GM19099 (cell line): ENCODE measurements around the gene NOTCH4.

ENCODE experiments used
- POLR2A ChIP-seq: IDR thresholded peaks from 3 replicates; pipeline ENCODE4 v1.6.1; 2011; ENCODE audit warnings: low read depth; ENCODE audit not compliant: insufficient read length; ENCODE audit errors: extremely low read depth

Gene NOTCH4

DNA sequence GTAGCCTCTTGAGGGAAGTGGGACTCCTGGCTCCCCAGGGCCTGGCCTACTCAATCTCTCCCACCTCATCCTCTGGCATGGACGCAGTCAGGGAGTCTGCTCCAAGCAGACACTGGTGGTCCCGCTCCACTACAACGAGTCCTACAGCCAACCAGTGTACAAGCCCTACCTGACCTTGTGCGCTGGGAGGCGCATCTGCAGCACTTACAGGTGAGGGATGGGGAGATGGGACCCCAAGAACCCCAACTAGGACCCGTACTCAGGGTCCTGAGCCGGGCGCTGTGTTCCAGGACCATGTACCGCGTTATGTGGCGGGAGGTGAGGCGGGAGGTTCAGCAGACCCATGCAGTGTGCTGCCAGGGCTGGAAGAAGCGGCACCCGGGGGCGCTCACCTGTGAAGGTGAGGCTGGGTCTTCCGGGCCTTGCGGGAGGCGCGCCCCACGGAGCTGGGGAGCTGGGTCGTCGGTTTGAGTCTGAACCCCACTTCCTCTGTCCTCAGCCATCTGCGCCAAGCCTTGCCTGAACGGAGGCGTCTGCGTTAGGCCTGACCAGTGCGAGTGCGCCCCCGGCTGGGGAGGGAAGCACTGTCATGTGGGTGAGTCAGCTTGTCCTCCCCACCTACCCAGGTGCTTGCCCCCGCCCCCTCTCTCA lies 57.3 kb downstream of the NOTCH4 start:
- TF ChIP-seq POLR2A = no peak

DNA sequence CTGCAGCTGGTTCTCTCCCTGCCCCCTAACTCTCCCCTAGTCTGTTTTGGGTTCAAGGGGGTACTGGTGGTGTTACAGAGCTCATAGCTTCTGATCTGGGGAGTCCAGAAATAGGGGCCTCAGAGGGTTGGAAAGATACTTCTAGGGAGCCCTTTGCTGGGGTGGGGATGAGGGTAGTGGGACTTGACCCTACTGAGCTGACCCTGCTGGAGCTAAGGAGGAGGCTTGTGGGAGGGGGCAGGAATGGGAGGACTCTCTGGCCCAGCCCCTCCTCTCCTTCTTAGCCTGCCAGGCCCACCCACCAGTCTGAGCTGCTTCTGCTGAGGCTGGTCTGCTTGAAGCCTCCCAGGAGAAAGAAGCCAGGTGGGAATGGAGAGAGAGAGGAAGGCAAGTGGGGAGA lies 59.6 kb downstream of the NOTCH4 start, which contains the start of gene EGFL8:
EGFL8 (plus strand) TSS at position 301 of the 400 bp plus-strand sequence. CDS start 1,571 bp downstream, outside the sequence.
- no peak for TF ChIP-seq POLR2A

DNA sequence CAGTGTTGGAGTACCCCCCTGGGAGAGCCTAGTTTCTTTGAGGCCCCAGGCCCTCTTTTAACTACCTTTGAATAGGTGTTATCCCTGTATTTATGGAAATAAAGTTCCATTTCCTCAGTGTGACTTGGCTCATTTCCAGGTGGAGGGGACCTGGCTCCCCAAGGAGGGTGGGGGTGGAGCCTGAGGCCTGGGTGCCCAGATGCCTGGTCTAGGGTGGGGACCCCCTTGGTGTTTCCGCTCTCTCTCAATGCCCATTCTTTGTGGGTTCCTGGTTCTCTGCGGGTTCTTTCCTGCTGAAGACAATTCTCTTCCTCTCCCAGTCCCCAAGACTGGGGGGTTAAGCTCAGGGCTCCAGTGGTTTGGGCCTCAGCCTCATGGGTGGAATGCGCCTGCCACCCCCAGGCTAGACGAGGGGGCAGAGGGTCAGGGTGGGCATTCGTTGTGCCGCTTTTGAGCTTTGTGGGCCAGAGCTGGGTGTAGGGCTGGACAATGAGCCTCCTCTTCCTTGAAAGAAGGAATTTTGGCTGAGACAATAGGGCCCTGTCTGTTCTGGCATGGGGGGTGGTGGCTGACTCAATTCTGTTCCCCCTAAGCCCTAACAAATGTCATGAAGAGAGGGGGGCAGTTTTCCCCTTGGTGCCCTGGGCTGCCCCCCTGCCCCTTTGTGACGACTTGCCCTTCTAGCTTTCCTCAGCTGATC lies 60.2 kb downstream of the NOTCH4 start:
- TF ChIP-seq POLR2A = no peak

DNA sequence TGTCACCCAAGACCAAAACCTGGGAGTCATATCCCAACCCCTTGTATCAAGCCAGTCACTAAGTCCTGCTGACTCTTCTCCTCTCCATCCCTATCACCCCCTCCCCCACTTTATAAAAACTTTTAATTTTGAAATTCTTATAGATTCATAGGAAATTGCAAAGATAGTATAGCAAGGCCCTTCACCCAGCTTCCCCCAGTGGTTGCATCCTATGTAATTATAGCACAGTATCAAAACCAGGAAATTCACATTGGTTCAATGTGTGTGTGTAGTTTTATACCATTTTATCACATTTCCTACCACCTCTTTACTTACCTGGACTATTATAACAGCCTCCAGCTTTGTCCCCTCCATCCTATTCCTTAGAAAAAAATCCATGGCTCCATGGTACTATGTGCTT lies 65.8 kb downstream of the NOTCH4 start:
- TF ChIP-seq POLR2A = no peak

DNA sequence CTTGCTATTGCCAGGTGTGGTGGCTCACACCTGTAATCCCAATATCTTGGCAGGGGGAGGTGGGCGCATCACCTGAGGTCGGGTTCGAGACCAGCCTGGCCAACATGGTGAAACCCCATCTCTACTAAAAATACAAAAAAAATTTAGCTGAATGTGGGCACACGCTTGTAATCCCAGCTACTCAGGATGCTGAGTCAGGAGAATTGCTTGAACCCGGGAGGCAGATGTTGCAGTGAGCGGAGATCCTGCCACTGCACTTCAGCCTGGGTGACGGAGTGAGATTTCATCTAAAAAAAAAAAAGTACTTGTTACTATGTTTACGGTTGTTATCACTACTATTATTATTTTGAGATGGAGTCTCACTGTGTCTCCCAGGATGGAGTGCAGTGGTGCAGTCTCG lies 67.0 kb downstream of the NOTCH4 start:
- TF ChIP-seq POLR2A = no peak

DNA sequence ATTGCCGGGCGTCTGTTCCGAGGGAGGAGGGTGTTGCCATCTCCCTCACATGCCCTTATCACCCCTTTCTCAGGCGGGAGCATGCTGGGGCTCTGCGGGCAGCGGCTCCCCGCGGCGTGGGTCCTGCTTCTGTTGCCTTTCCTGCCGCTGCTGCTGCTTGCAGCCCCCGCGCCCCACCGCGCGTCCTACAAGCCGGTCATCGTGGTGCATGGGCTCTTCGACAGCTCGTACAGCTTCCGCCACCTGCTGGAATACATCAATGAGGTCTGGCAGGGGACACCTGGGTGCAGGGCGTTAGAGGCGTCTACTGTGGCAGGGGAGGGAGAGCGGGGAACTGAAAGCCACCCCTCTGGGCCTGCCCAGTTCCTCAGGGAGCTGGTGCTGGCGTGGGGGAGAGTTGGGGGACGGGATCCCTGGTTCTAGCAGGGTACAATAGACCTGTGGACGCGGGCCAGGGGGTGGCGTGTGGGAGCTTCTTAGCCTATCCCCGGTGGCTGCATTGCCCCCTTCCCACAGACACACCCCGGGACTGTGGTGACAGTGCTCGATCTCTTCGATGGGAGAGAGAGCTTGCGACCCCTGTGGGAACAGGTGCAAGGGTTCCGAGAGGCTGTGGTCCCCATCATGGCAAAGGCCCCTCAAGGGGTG lies 69.2 kb downstream of the NOTCH4 start:
- no peak for TF ChIP-seq POLR2A

DNA sequence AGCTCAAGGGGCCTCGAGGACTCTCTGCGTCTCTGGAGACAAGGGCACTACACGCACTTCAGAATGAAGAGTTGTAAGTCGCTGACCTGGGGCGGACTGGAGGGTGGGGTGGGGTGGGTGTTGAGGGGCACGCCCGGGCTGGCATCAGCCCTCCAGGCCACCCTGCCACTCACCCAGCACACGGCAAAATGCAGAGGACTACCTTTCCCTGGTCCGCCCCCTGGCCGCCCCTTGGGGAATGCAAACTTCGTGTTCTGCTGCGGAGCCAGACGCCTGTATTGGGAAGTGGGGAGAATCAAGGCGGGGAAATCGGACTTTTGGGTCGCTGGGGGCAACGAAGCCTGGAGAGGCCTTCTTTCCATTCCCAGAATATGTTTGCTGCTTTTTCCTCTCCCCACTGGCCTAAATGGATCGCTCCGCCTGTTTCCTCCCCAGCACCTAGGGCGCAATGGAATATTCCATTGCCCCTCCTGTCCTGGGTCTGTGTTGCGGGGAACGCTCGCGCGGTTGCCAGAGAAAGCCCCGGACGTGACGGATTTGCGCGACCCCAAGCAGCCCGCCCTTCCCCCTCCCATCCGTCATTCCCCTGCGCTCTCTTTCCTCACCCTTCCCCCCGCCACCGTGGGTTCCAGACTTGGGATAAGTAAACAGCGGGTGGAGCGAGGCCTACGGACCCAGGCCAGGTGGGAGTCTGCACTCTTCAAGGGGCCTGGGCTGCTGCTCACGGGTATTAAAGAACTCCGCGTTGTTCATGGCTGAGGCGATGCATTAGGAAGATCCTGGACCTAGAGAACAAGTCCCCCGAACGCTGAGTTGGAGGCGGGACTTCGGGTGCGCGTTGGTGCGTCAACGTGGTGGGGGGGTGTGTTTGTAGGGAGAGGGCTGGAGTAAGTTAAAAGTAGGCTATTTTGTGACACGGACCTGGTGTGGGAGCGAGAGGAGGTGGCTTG lies 70.0 kb downstream of the NOTCH4 start, which contains the start of gene PPT2:
PPT2 (plus strand) TSS at position 578 of the 950 bp plus-strand sequence. CDS start 454 bp downstream, outside the sequence.
- TF ChIP-seq POLR2A = no peak

DNA sequence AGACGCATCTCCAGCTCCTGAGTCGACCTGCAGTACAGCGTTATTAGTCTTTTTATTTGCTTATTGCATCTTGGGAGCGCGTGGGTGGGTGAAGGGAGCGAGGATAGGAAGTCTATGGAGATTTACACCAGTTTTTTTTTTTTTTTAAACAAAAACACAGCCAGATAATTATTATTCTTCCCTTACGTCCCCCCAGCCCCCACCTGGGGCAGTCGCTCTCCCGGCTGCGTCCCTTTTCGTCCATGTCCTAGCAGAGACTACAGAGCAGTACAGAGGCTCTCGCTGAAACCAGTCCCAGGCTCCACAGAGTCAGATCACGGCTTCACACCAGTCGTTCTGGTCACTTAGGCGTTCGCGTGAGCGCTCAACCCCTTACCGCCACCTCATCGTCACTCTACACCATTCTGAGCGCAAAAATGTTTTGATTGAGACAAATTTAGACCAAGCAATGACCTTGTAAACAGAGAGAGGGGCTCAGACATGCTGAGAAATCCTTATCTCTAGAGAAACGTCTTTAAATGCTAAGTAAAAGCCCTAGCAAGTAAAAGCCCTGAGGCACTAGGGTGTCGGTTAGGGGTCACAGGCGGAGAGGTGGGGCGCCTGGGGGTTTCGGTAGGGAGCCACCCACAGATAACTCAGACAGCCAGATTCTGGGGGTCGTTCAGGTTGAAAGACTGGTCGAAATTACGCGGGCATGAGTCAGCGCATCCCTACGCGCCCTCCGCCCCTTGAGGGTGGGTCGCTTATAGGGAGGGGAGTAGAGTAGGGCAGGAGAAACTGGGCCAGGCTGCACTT lies 70.9 kb downstream of the NOTCH4 start:
- no peak for TF ChIP-seq POLR2A

DNA sequence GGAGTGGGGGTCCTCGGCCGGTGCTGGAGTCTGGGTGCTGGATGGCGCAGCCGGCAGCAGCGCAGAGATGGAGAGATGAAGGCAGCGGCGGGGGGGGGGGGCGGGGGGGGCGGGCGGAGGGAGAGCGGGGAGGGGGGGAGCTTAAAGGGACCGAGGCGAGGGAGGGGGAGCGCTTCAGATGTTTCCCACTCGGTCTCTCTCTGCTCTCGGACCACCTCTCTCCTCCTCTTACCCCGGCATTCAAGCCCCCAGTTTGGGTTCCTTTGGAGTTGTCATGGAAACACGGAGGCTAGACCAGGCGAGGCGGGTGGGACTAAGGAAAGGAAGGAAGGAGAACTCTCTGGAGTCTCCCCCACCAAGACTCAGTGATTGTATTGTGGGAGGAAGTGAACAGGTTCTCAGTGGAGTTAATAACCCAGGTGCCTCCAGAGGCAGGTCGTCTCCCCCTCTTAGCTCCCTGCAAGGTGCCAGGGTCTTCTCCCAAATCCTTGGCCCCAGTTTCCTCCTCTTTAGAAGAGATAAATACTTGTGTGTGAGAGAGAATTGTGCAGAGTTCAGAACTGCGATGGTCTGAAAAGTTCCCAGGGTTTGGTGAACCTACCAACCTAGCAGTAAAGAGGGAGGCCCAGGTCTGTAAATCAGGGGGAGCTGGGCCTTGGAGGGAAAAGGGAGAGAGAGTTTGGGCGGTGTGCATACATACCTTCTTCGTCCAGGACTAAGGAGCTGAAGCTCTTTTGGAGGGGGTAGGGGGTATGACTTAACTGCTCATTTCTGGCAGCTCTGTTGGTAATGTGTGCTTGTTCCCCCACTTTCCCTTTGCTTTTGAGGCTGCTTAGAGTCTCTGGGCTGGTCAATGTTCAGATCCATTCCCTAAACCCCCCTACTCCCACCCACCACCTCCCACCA lies 71.8 kb downstream of the NOTCH4 start, which contains the start of gene PRRT1:
PRRT1 (minus strand) TSS at position 77 of the 906 bp plus-strand sequence. CDS start 112 bp downstream, outside the sequence.
- no peak for TF ChIP-seq POLR2A

DNA sequence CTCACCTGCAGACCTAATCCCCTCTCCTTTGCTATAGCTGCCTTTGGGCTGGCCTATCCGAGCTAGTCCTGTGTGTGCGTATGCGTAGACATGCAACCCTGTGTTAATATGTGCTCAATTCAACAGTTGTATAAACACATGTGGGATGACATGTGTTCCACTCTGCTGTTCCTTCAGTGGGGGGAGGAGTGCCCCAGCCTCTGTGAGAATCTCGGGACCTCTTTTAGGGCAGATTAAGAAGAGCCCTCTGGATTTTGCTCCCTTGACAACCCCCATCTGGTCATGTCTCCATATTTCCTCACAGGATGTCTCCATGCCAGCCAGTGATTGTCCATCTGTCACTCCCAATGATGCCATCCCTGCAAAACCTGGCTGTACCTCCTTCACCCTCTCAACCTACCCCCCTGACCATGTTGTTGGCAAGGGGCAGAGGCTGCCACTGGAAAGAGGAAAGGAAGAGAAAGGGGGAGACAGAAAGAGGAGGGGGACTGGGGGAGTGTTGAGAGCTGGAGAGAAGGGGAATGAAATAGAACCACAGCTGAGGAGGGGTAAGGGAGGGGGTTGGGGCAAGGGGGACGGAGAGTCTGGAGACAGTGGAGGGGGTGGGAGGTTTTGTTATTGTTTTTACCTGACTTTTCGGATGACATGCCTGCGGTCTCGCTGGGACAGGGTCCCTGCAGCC lies 72.5 kb downstream of the NOTCH4 start:
- TF ChIP-seq POLR2A = no peak

DNA sequence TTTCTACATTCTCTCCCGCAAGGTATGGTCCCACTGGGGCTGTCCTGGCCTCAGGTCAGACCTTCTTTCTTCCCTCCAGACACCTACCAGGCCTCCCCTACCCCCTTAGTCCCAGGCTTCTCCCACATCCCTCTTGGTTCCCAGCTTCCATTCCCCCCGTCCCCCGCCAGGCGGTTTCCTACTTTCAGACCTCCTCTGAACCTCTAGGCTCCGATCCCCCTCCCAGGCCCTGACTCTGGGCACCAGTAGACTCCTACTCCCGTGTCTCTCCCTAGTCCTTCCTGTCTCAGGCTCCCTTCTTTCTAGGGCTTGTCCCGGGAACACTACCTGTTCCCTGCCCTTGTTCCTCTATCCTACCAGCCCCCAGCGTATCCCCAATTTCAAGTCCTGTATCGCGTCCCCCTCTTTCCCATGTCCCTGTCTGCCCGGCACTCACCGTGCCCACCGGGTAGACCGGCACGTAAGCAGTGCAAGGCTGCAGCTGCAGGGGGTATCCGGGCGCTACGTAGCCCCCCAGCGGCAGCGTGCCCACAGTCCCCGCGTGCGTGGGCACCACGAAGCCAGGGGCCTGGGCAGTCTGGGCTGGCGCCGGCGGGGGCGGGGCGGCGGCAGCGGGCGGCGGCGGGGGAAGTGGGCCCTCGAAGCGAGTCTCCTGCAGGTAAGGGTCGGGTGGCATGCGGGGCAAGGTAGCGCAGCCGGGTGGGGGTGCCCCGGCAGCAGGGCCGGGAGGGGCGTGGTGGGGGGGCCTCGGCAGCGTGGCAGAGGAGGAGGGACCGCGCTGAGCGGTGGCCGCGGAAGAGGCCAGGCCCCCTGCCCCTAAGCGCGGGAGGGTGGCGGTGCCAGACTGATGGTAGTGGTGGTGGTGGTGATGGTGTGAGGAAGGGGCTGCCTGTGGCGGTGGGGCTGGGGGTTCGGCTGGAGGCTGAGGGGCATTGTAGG lies 73.7 kb downstream of the NOTCH4 start:
- no peak for TF ChIP-seq POLR2A

DNA sequence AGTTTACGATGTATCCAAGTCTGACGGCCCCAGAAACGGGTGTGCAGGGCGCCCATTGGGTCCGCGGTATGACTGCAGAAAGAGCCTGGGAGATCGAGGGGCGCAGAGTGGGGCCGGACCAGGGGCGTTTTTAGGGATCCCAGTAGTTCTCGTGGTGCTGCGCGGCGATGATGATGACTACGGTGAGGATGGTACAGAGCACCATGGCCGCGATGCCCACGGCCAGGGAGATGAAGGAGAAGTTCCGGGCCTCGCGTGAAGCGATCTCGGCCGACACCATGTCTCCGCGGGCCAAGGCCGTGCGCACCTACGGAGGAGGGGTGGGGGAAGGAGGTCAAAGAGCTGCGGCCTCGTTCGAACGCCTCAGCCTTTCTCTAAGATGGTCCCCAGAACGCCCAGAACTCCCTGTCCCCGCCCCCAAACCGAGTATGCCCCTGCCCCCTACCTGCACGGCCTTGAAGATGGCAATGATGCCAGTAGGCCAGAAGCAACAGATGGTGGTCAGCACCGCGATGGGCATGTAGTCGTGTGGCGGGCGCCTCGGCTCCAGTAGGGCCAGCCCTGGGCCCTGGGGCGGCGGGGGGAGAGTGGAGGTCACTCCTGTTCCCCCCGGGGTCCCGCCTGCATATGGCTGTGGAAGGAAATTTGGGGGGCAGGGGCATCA lies 74.6 kb downstream of the NOTCH4 start:
- TF ChIP-seq POLR2A = no peak
